SK-N-SH treated with all-trans-retinoic acid at 6 μM for 48 hours (cell line): ENCODE data around the gene ADARB2.

Source experiments
- ATAC-seq: fragments of 200-7000 bp; cut with Tn5 transposase; 3 replicates; pipeline ENCODE4 v1.9.1; 2020; ENCODE audit warnings: mild to moderate bottlenecking, moderate library complexity
- ARNTL ChIP-seq: fragments of 450-650 bp; formaldehyde crosslinking; IDR thresholded peaks from 2 replicates; pipeline ENCODE4 v1.5.0; 2020; ENCODE audit warnings: low read depth, mild to moderate bottlenecking, moderate library complexity, borderline replicate concordance
- CSDC2 ChIP-seq: fragments of 250-450 bp; sonication (Bioruptor Pico); IDR thresholded peaks from 2 replicates; pipeline ENCODE4 v1.5.0; 2020; ENCODE audit warnings: mild to moderate bottlenecking, moderate library complexity
- ESRRG ChIP-seq: fragments of 250-450 bp; sonication (Bioruptor Pico); IDR thresholded peaks from 2 replicates; pipeline ENCODE4 v1.6.1; 2021; ENCODE audit warnings: mild to moderate bottlenecking
- GLIS3 ChIP-seq: fragments of 250-450 bp; sonication (Bioruptor Pico); IDR thresholded peaks from 2 replicates; pipeline ENCODE4 v1.5.0; 2020; ENCODE audit warnings: mild to moderate bottlenecking, moderate library complexity
- ISL1 ChIP-seq: fragments of 250-450 bp; sonication (Bioruptor Pico); IDR thresholded peaks from 2 replicates; pipeline ENCODE4 v2.1.2; 2022; ENCODE audit warnings: mild to moderate bottlenecking, moderate library complexity
- OSR1 ChIP-seq: fragments of 250-450 bp; sonication (Bioruptor Pico); IDR thresholded peaks from 2 replicates; pipeline ENCODE4 v1.8.0; 2022; ENCODE audit warnings: moderate library complexity, mild to moderate bottlenecking, inconsistent platforms
- PPARA ChIP-seq: fragments of 250-450 bp; sonication (Bioruptor Pico); IDR thresholded peaks from 2 replicates; pipeline ENCODE4 v1.5.0; 2020; ENCODE audit warnings: mild to moderate bottlenecking, borderline replicate concordance
- RARB ChIP-seq: fragments of 250-450 bp; sonication (Bioruptor Pico); IDR thresholded peaks from 2 replicates; pipeline ENCODE4 v1.8.0; 2021; ENCODE audit warnings: mild to moderate bottlenecking, moderate library complexity
- TCF4 ChIP-seq: fragments of 250-450 bp; sonication (Bioruptor Pico); IDR thresholded peaks from 2 replicates; pipeline ENCODE4 v1.8.0; 2021; ENCODE audit warnings: mild to moderate bottlenecking, moderate library complexity, borderline replicate concordance
- TSHZ2 ChIP-seq: fragments of 250-450 bp; sonication (Bioruptor Pico); IDR thresholded peaks from 2 replicates; pipeline ENCODE4 v1.5.0; 2020; ENCODE audit warnings: mild to moderate bottlenecking, moderate library complexity
- ZC3H10 ChIP-seq: fragments of 250-450 bp; sonication (Bioruptor Pico); IDR thresholded peaks from 2 replicates; pipeline ENCODE4 v1.5.1; 2021; ENCODE audit warnings: mild to moderate bottlenecking, moderate library complexity
- ZFP3 ChIP-seq: fragments of 250-450 bp; sonication (Bioruptor Pico); IDR thresholded peaks from 2 replicates; pipeline ENCODE4 v1.5.0; 2020; ENCODE audit warnings: mild to moderate bottlenecking, moderate library complexity
- ZFP30 ChIP-seq: fragments of 450-650 bp; formaldehyde crosslinking; IDR thresholded peaks from 2 replicates; pipeline ENCODE4 v1.5.0; 2022; ENCODE audit warnings: mild to moderate bottlenecking, moderate library complexity
- ZNF565 ChIP-seq: fragments of 450-650 bp; formaldehyde crosslinking; conservative IDR thresholded peaks from 2 replicates; pipeline ENCODE4 v1.5.0; 2020; ENCODE audit warnings: low read depth, mild to moderate bottlenecking, moderate library complexity
- ZNF70 ChIP-seq: fragments of 450-650 bp; formaldehyde crosslinking; IDR thresholded peaks from 2 replicates; pipeline ENCODE4 v1.5.0; 2020; ENCODE audit warnings: mild to moderate bottlenecking, moderate library complexity
- TF ChIP-seq, protein P1 (sequence below): fragments of 250-450 bp; sonication (Bioruptor Pico); IDR thresholded peaks from 2 replicates; pipeline ENCODE4 v1.5.1; 2021; ENCODE audit warnings: mild to moderate bottlenecking, moderate library complexity
- TF ChIP-seq, protein P2 (sequence below): fragments of 250-450 bp; sonication (Bioruptor Pico); IDR thresholded peaks from 2 replicates; pipeline ENCODE4 v1.8.0; 2021; ENCODE audit warnings: low read depth, mild to moderate bottlenecking, moderate library complexity, borderline replicate concordance
- TF ChIP-seq, protein P3 (sequence below): fragments of 250-450 bp; sonication (Bioruptor Pico); IDR thresholded peaks from 2 replicates; pipeline ENCODE4 v1.5.1; 2020; ENCODE audit warnings: low read depth, mild to moderate bottlenecking, moderate library complexity
- TF ChIP-seq, protein P4 (sequence below): fragments of 250-450 bp; sonication (Bioruptor Pico); IDR thresholded peaks from 2 replicates; pipeline ENCODE4 v1.8.0; 2020; ENCODE audit warnings: mild to moderate bottlenecking, moderate library complexity, borderline replicate concordance

ADARB2 gene

GRCh38 chr10:1716839-1717238 lies 20.5 kb downstream of the ADARB2 start (continued):
- TF ChIP-seq, protein P1, sequence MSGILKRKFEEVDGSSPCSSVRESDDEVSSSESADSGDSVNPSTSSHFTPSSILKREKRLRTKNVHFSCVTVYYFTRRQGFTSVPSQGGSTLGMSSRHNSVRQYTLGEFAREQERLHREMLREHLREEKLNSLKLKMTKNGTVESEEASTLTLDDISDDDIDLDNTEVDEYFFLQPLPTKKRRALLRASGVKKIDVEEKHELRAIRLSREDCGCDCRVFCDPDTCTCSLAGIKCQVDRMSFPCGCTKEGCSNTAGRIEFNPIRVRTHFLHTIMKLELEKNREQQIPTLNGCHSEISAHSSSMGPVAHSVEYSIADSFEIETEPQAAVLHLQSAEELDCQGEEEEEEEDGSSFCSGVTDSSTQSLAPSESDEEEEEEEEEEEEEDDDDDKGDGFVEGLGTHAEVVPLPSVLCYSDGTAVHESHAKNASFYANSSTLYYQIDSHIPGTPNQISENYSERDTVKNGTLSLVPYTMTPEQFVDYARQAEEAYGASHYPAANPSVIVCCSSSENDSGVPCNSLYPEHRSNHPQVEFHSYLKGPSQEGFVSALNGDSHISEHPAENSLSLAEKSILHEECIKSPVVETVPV (CRISPR knock-in tag), result no peak
- TF ChIP-seq ZFP3 (CRISPR knock-in tag), result no peak
- TF ChIP-seq GLIS3 (CRISPR knock-in tag), result no peak
- TF ChIP-seq, all 23 proteins: peak for 0

- ATAC-seq, result no peak
- TF ChIP-seq RARB, result no peak
- TF ChIP-seq OSR1 (CRISPR knock-in tag), result no peak
- TF ChIP-seq, protein P2, sequence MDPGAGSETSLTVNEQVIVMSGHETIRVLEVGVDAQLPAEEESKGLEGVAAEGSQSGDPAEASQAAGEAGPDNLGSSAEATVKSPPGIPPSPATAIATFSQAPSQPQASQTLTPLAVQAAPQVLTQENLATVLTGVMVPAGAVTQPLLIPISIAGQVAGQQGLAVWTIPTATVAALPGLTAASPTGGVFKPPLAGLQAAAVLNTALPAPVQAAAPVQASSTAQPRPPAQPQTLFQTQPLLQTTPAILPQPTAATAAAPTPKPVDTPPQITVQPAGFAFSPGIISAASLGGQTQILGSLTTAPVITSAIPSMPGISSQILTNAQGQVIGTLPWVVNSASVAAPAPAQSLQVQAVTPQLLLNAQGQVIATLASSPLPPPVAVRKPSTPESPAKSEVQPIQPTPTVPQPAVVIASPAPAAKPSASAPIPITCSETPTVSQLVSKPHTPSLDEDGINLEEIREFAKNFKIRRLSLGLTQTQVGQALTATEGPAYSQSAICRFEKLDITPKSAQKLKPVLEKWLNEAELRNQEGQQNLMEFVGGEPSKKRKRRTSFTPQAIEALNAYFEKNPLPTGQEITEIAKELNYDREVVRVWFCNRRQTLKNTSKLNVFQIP (CRISPR knock-in tag), result no peak
- no peak for TF ChIP-seq TSHZ2 (CRISPR knock-in tag)
- TF ChIP-seq ISL1 (CRISPR knock-in tag), result no peak
- no peak for TF ChIP-seq ZC3H10 (CRISPR knock-in tag)
- no peak for TF ChIP-seq ZFP30
- no peak for TF ChIP-seq CSDC2
- no peak for TF ChIP-seq TCF4 (CRISPR knock-in tag)
- TF ChIP-seq PPARA (CRISPR knock-in tag), result no peak
- TF ChIP-seq, protein P1 (CRISPR knock-in tag), result no peak
These were observed 21.5 kb downstream of the ADARB2 start for GRCh38 chr10:1715821-1716220.

DNA sequence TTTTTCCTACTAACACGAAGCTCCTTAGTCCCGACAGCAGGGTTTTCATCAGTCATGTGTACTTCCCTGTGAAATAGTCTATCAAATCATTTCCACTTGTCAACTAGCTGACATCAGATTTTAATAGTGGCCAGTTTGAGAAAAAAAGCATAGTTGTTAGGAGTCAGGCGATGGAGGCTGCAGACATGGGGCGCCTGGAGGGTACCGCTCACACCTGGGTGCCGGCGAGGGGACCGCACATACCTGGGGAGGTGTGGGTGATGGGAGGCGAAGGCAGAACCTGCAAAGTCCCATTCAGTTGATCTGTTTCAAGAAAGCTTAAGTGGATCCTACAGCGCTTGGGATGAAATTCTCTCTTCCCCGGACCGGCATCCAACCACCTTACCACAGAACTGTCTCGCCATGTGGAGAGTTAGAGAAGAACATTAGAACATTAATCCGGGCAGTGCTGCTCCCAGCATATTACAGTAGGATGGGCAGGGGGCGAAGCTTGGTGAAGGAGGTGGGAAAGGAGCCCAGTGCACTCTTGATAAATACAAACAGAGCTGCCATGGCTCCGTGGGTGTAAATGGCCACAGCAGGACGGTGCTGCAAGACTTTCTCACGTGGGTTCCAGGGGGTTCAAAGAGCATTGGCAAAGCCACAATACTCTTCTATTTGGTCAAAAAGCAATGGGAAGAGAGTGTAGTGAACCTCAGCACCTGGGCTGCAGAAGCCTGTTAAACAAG lies 24.2 kb downstream of the ADARB2 start:
- ATAC-seq, result no peak
- TF ChIP-seq TCF4 (CRISPR knock-in tag) (no peak), ARNTL (CRISPR knock-in tag) (no peak), CSDC2 (no peak), ZFP30 (no peak), TSHZ2 (CRISPR knock-in tag) (no peak)

- ATAC-seq, result no peak
- no peak for TF ChIP-seq ZNF70 (CRISPR knock-in tag)
- TF ChIP-seq, protein P3, sequence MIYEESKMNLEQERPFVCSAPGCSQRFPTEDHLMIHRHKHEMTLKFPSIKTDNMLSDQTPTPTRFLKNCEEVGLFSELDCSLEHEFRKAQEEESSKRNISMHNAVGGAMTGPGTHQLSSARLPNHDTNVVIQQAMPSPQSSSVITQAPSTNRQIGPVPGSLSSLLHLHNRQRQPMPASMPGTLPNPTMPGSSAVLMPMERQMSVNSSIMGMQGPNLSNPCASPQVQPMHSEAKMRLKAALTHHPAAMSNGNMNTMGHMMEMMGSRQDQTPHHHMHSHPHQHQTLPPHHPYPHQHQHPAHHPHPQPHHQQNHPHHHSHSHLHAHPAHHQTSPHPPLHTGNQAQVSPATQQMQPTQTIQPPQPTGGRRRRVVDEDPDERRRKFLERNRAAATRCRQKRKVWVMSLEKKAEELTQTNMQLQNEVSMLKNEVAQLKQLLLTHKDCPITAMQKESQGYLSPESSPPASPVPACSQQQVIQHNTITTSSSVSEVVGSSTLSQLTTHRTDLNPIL (CRISPR knock-in tag), result no peak
- TF ChIP-seq, protein P4, sequence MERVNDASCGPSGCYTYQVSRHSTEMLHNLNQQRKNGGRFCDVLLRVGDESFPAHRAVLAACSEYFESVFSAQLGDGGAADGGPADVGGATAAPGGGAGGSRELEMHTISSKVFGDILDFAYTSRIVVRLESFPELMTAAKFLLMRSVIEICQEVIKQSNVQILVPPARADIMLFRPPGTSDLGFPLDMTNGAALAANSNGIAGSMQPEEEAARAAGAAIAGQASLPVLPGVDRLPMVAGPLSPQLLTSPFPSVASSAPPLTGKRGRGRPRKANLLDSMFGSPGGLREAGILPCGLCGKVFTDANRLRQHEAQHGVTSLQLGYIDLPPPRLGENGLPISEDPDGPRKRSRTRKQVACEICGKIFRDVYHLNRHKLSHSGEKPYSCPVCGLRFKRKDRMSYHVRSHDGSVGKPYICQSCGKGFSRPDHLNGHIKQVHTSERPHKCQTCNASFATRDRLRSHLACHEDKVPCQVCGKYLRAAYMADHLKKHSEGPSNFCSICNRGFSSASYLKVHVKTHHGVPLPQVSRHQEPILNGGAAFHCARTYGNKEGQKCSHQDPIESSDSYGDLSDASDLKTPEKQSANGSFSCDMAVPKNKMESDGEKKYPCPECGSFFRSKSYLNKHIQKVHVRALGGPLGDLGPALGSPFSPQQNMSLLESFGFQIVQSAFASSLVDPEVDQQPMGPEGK (CRISPR knock-in tag), result no peak
- no peak for TF ChIP-seq RARB
- TF ChIP-seq ISL1 (CRISPR knock-in tag), result no peak
- no peak for TF ChIP-seq ZNF565
- no peak for TF ChIP-seq ZC3H10 (CRISPR knock-in tag)
- no peak for TF ChIP-seq ESRRG
- TF ChIP-seq TCF4 (CRISPR knock-in tag), result no peak
- TF ChIP-seq PPARA (CRISPR knock-in tag), result no peak
- TF ChIP-seq, all 23 proteins: peak for 0
These were observed 25.0 kb downstream of the ADARB2 start for GRCh38 chr10:1712314-1712713.
